Ectodermal cell (in vitro differentiated cells): Measurements from ENCODE around the gene INF2.
A peak's percentile ranks its signal among the peaks of the same experiment; 100 is the strongest.

ENCODE experiments used
- H3K27ac ChIP-seq: 2 replicates; pipeline ENCODE4 v1.7.0; 2013; ENCODE audit warnings: mild to moderate bottlenecking, low read depth, low read length; ENCODE audit not compliant: insufficient read depth, poor library complexity, severe bottlenecking
- H3K27me3 ChIP-seq: 2 replicates; pipeline ENCODE4 v1.7.0; 2013; ENCODE audit warnings: mild to moderate bottlenecking, low read length; ENCODE audit not compliant: insufficient read depth, control insufficient read depth, poor library complexity, severe bottlenecking
- H3K36me3 ChIP-seq: one replicate; pipeline ENCODE4 v1.7.0; 2013; ENCODE audit warnings: low read length; ENCODE audit not compliant: control insufficient read depth, insufficient read depth
- H3K4me1 ChIP-seq: one replicate; pipeline ENCODE4 v1.7.0; 2013; ENCODE audit warnings: low read length; ENCODE audit not compliant: control insufficient read depth, insufficient read depth
- H3K4me3 ChIP-seq: 2 replicates; pipeline ENCODE4 v1.7.0; 2013; ENCODE audit warnings: low read depth, low read length, control low read depth; ENCODE audit not compliant: insufficient read depth
- H3K9me3 ChIP-seq: 2 replicates; pipeline ENCODE4 v1.7.0; 2013; ENCODE audit warnings: mild to moderate bottlenecking, low read length, moderate library complexity; ENCODE audit not compliant: control insufficient read depth
- WGBS, 2 experiments: methylation state at CpG; one replicate each; pipeline ENCODE4 v1.1.7; 2013; ENCODE audit warnings: missing lambda C conversion rate in 2 of 2; 5-methylcytosine and 5-hydroxymethylcytosine counted together

The INF2 gene

GRCh38 chr14:104676694-104677511 is 12.5 kb upstream of the INF2 start:
- Histone ChIP-seq H3K4me3 (peak overlapping the region; percentile 49), H3K27me3 (no peaks in the 10 kb centered on the region), H3K36me3 (no peaks in the 10 kb centered on the region), H3K27ac (peak overlapping the region; percentile 94), H3K4me1 (peaks cover 52% of the 10 kb centered on the region), H3K9me3 (no peaks in the 10 kb centered on the region)
- 7% methylated on average over 29 of the region's 29 CpGs for WGBS, 2 experiments

- Histone ChIP-seq H3K27me3 (no peaks in the 10 kb centered on the region), H3K36me3 (no peaks in the 10 kb centered on the region), H3K27ac (peak overlapping the region; percentile 94), H3K9me3 (no peaks in the 10 kb centered on the region), H3K4me3 (peak overlapping the region; percentile 49), H3K4me1 (peaks cover 58% of the 10 kb centered on the region)
- 1% methylated on average over 43 of the region's 43 CpGs for WGBS, 2 experiments
Measured at GRCh38 chr14:104677512-104678332, 11.7 kb upstream of the INF2 start.

- H3K4me1 ChIP-seq: peaks cover 64% of the 10 kb centered on the region
- peak overlapping the region; percentile 94 for H3K27ac ChIP-seq
- H3K9me3 ChIP-seq: no peaks in the 10 kb centered on the region
- no peaks in the 10 kb centered on the region for H3K36me3 ChIP-seq
- 28 to 30% methylated on average over 13 of the region's 13 CpGs for WGBS, 2 experiments
- no peaks in the 10 kb centered on the region for H3K27me3 ChIP-seq
- peak overlapping the region; percentile 49 for H3K4me3 ChIP-seq
Measured at GRCh38 chr14:104678346-104678745, 11.1 kb upstream of the INF2 start.

GRCh38 chr14:104678901-104679705 is 10.3 kb upstream of the INF2 start:
- Histone ChIP-seq H3K36me3 (no peaks in the 10 kb centered on the region), H3K4me1 (peaks cover 68% of the 10 kb centered on the region), H3K27ac (no peak overlapping the region), H3K4me3 (no peak overlapping the region), H3K9me3 (no peaks in the 10 kb centered on the region), H3K27me3 (no peaks in the 10 kb centered on the region)
- WGBS, 2 experiments: 82 to 83% methylated on average over 18 of the region's 18 CpGs

GRCh38 chr14:104680056-104680805 is 9.2 kb upstream of the INF2 start:
- Histone ChIP-seq H3K4me3 (no peak overlapping the region), H3K27me3 (no peaks in the 10 kb centered on the region), H3K9me3 (no peaks in the 10 kb centered on the region), H3K27ac (no peak overlapping the region), H3K4me1 (peaks cover 68% of the 10 kb centered on the region), H3K36me3 (no peaks in the 10 kb centered on the region)
- WGBS, 2 experiments: 89 to 90% methylated on average over 21 of the region's 21 CpGs

GRCh38 chr14:104680806-104681688 is 8.4 kb upstream of the INF2 start:
- Histone ChIP-seq H3K4me1 (peaks cover 68% of the 10 kb centered on the region), H3K9me3 (no peaks in the 10 kb centered on the region), H3K27ac (peak overlapping the region; percentile 47), H3K36me3 (no peaks in the 10 kb centered on the region), H3K27me3 (no peaks in the 10 kb centered on the region), H3K4me3 (no peak overlapping the region)
- WGBS, 2 experiments: 53 to 56% methylated on average over 26 of the region's 26 CpGs

- Histone ChIP-seq H3K4me3 (no peak overlapping the region), H3K27ac (peak overlapping the region; percentile 52), H3K27me3 (no peaks in the 10 kb centered on the region), H3K4me1 (peaks cover 63% of the 10 kb centered on the region), H3K36me3 (no peaks in the 10 kb centered on the region), H3K9me3 (no peaks in the 10 kb centered on the region)
- WGBS, 2 experiments: 6 to 7% methylated on average over 11 of the region's 11 CpGs
Measured at GRCh38 chr14:104681689-104682074, 7.7 kb upstream of the INF2 start.

GRCh38 chr14:104682107-104682593 is 7.3 kb upstream of the INF2 start:
- Histone ChIP-seq H3K27me3 (no peaks in the 10 kb centered on the region), H3K4me3 (no peak overlapping the region), H3K27ac (peak overlapping the region; percentile 52), H3K9me3 (no peaks in the 10 kb centered on the region), H3K4me1 (peaks cover 58% of the 10 kb centered on the region), H3K36me3 (no peaks in the 10 kb centered on the region)
- 15% methylated on average over 12 of the region's 12 CpGs for WGBS, 2 experiments
